Iris pigment epithelial cell (primary cell): ENCODE measurements around the gene CIBAR2.
"Not testable (repeated sequence)": the region's sequence is repeated elsewhere in the genome, so short reads cannot be mapped to it uniquely, and the experiment has no call there.

Experiments
- DNase-seq: peaks from one replicate; pipeline ENCODE4 v3.0.0-alpha.2; 2011; ENCODE audit warnings: low read depth

CIBAR2 gene

DNA sequence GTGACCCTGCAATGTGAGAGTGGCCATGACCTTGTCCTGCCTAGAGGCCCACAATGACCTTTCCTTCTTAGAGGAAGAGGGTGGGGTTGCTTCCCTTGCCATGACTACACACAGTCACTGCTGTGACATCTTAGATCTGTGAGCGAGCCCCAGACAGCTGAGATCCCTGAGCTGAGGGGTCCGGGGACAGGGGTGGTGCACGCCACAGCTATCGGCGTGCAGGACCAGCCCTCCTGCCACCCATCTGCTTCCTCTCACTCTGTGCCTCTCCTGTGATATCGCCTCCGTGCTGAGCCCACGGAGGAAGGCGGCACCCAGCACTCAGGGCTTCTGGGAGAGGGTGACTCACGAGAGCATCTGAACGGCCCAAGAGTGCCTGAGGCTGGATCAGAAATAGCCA is 49.4 kb downstream of the CIBAR2 start:
- DNase-seq: no peak

DNA sequence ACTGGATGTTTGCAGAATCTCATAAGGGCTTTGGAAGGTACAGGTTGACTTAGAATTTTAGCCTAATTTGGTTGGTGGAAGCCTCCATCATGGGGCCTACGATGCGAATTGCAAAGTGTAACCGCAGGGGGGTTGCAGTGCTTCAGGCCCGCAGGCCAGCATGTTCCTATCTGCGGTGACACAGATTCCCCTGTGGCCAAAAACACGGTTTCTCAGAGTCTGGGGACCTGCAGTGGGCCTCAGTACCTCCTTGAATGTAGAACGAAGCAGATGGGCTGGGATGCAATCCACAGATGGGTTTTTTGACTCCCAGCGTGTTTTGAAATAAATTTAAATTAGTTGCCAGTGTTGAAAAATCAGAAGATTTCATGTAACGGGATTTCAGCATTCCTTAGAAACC is 49.9 kb downstream of the CIBAR2 start:
- DNase-seq: no peak

DNA sequence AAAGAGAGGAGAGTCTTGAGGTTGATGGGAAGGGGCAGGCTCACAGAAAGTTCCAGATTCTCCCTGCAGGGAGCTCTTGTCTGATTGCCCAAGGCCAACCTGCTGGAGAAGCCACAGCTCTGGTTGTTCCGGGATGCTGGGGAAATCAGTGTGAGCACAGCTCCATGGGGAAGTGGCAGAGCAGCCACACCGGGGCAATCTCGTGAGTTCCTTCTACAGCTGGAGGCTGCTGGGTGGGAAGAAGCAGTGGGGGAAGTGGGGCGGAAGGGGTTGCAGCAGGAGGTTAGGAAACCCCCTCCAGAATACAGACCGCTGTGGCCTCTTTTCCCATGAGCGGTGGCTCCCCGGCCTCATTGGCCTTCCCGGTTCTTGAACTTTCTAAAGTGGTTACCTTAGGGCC is 50.7 kb downstream of the CIBAR2 start:
- DNase-seq: no peak

DNA sequence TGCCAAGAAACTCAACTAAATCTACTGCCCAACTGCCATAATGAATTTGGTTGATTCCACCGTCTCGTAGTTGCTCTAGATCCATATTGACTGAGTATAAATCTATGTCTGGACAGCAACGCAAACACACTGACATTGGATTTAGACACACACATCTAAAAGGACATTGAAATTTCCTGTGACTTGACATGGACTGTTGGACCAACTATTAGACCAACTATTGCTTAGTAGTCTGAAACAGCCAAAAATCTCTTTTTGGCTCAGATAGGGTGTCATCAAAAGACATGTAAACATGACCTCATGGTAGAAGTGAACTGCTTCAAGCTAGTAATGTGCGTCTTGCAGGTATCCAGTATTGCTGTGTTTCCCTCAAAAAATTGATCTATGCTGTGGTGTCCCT is 53.4 kb downstream of the CIBAR2 start:
- DNase-seq: no peak

DNA sequence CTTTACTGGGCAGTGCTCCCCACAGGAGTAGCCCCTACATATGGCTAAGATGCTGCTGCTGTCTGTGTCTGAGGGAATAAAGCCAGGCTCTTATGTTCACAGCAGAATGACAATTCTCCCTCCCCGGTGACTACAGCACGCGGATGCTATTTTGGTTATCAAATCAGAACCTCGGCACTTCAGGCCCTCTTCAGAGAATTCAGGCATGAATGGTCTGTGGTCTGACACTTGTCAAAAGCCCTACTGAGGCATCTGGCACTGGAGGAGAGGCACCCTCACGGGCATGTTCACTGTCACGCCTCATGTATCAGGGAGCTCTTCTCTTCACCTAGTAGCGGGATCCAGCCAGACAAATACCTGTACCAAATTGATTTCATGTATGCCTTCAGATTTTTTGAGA is 54.3 kb downstream of the CIBAR2 start:
- no peak for DNase-seq

DNA sequence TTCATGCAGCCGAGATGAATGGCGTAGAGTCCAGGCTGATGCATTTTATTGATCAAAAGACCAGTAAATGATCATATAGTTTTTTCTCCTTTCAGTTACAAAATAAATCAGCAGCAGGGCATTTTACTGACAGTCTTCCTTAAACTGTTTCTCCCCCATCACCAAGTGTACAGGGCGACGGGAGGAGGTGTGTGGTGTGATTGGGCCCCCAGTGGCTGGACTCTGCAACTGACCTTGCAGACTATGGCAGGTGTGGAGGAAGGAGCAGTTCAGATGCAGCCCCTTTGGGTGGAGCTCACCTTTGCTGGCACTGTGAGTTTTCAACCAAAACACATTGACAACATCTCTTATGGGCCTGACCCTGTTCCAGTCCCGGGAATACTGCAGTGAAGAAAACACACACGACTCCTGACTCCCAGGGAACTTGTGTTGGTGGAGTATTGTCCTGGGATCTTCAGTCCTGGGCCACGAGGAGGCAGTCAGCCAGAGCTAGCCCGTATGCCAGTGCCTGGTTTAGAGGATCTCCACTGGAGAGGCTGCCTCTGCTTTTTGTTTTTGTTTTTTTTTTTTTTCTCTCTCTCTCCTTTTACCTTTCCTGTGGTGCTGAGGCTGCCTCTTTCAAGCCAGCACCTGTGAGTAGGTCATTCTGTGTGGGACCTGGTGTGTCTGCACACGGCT is 54.9 kb downstream of the CIBAR2 start:
- DNase-seq: no peak

DNA sequence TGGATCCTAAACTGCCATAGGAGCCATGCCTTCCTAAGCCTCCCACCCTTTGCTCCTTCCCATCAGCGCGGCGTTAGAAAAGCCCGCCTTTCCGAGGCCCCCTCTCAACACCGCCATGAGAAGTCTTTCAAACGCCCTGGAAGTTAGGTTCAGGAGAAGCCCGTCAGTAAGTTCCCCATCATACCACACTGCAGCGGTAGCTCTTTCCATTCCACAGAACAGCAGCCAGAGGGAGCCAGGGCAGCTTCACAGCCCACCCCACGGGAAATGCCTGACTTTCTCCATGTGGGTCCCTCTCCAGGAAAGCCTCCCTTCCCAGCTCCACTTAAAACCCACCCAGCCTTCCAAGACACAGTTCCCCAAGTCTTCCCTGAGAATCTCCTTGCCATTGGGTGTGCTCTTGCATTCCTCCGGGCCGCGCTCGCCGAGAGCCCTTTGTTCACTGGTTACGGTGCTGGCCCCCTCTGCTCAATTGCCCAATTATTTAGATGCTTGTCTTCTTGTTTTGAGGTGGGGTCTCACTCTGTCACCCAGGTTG is 56.0 kb downstream of the CIBAR2 start:
- peak; percentile 35 for DNase-seq

DNA sequence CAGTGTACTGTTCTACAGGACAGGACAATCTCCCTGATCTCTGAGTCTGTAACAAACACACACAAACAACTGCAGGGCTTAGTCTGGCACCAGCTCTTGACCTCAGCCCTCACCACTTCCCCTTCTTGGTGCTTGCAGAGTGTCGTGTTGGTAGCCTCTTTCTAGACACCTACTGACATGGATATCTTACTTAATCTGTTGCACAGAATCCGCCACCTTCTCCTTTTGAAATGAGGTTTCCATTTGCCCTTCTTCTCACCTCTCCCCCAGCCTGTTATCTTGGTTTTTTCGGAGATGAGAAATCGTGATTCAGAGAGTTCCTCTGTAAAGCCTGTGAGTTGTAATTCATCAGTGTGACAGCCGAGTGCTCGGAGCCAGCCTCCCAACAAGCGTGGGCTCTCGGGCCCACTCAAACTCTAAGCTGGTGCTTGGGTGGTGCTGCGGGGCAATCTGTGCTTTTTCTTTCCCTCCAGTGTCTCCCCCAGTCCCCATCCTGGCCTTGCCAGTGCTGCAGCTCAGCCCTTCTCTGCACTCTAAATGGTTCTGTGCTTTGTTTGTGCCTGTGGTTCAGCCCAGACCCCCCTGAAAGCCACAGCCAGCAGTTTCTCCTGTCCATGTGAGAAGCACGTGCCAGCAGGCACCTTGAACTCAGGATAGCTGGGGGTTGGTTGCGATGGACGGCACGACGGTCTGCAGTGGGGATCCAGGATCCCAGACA is 56.6 kb downstream of the CIBAR2 start:
- peak; percentile 80 for DNase-seq

DNA sequence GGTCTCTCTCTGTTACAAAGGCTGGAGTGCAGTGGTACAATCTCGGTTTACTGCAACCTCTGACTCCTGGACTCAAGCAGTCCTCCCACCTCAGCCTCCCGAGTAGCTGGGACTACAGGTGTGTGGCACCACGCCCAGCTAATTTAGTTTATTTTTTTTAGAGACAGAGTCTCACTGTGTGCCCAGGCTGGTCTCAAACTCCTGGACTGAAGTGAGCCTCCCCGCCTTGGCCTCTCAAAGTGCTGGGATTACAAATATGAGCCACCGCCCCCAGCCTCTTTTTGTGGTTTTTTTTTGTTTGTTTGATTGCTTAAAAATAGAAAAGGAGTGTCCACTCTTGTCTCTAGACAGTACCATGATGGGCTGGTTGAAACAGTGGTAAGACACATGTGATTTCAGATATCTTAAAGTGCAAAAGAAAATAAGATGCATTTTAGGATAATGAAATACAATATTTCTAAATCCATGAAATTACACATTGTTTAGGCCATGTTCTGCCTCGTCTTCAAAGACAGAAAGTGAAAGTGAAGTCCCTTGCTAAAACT is 57.3 kb downstream of the CIBAR2 start:
- no peak for DNase-seq

DNA sequence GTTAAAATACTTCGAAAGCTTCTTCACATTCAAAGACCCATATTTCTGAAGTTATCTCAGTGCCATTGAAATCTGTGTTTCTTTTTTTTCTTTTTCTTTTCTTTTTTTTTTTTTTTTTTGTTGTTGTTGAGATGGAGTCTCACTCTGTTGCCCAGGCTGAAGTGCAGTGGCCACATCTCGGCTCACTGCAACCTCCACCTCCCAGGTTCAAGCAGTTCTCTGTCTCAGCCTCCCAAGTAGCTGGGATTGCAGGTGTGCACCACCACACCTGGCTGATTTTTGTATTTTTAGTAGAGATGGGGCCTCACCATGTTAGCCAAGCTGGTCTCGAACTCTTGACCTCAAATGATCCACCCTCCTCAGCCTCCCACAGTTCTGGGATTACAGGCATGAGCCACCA is 58.0 kb downstream of the CIBAR2 start:
- not testable (repeated sequence) for DNase-seq

DNA sequence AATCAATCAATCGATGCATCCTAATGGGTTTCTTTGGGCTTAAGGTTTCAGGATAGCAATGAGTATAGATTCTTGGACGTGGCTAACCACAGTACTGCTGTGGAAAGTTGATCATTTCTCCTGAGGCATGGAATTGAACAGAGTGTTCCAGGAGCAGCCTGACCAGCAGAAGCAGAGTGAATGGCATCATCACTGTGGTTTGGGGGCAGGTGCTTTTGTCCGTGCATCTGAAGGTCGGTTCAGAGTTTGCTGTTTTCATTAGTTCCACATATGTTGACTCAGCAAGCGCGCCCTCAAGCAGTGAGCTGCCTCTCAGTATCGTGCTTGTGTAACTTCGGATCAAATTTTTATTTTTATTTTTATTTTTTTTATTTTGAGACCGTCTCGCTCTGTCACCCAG is 59.7 kb downstream of the CIBAR2 start:
- peak; percentile 62 for DNase-seq

DNA sequence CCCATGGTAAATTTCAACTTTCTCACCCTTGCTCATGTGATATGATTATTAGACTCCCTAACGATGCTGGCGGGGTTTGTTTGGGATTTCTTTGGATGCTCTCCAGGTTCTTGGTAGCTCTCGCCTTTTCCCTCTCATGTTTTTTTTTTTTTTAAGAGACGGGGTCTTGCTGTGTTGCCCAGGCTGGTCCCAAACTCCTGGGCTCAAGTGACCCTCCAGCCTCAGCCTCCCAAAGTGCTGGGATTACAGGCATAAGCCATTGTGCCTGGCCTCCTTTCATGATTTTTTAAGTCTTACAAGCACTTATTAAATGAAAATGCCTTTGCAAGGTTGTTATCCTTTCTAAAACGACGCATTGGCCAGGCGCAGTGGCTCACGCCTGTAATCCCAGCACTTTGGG is 60.6 kb downstream of the CIBAR2 start:
- no peak for DNase-seq

DNA sequence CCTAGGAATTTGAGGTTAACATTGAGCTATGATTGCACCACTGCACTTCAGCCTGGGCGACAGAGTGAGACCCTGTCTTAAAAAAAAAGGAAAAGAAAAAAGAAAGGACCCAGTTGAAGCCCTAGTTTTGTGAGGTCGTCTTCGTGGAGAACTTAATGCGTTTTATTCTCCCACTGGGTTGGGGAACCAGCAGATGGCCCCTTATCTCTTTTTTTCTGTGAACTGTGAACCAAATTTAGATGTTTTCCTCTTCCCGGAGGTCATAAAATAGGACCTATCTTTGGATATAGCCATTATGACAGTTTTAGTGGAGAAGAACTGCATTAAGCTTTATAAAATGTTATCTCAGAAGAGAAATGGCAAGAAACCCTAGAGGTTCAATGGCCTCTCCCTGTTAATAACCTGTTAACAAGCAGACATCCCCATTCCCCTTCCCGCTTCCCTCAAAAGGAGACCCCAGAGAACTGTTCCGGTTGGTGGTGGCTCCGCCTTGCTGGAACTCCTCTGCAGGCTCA is 61.1 kb downstream of the CIBAR2 start:
- no peak for DNase-seq

DNA sequence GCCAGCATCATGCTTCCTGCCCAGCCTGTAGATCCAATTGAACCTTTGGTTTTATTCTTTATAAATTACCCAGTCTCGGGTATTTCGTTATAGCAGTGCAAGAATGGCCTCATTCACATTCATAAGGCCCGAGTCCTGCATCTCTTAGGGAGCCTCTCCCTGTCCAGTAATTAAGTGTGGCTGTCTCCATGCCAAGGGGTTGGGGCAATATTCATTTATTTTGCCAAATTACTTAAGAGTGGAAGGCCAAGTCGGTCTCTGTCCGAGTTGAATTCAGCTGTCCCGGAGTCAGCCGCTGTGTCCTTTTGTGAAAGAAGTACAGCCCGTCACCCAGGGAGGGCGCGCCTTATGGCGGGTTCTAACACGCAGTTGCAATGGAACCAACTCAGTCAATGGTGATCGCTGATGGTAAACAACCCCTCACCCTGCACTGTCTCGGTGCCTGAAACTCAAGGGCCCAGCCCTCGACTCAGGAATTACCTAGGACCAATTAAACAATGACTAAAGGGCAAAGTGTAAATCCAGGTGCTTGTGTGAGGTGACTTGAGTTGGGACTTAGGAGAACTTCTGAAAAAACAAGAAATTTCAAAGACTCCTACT is 62.5 kb downstream of the CIBAR2 start:
- no peak for DNase-seq

DNA sequence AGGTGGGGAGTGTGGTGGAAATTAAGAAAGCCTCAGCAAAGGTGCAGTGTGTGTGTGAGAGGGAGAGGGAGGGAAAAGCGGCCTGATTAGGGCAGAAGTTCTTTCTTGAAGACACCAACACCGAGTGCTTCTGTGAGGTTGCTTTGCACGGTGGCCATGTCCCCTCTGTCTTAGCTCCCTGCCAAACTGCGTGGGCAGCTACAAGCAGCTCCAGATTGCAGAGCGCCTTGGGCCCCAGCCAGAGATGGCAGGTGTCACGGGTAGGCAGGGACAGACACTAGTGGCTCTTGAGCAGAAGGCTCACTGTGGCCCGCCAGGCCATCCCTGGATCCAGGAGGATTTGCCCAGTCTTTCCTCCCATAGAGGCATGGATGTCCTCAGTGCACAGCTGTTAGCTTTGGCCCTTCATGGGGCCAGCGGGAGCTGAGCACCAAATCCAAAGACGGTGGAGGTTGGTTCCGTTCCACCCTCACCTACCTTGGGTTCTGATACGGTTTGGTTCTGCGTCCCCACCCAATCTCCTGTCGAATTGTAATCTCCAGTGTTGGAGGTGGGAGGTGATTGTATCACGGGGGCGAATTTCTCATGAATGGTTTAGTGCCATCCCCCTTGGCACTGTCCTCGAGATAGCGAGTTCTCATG is 63.2 kb downstream of the CIBAR2 start:
- DNase-seq: no peak
